Urinary bladder (tissue), 4 donors: ENCODE results near the gene RARRES1. TPM values are rescaled to one million over a fixed set of nuclear protein-coding genes. Genes with fewer than 3 reads are reported as not detected.

ENCODE experiments used
- DNase-seq: peaks from one replicate; pipeline ENCODE4 v3.0.0-alpha.2; 2015; ENCODE audit errors: extremely low spot score
- H3K27ac ChIP-seq: one replicate; pipeline ENCODE4 v1.5.1; 2013; ENCODE audit warnings: low read depth, mild to moderate bottlenecking, moderate library complexity
- H3K36me3 ChIP-seq: one replicate; pipeline ENCODE4 v1.6.1; 2013; ENCODE audit warnings: mild to moderate bottlenecking, moderate library complexity; ENCODE audit not compliant: insufficient read depth
- H3K4me1 ChIP-seq: one replicate; pipeline ENCODE4 v1.6.1; 2013; ENCODE audit warnings: mild to moderate bottlenecking, moderate library complexity; ENCODE audit not compliant: insufficient read depth
- H3K4me3 ChIP-seq: one replicate; pipeline ENCODE4 v1.5.1; 2013; ENCODE audit warnings: low read depth, low read length
- WGBS: extraction: QIAGEN DNeasy Blood & Tissue Kit; methylation state at CpG from one replicate; pipeline ENCODE4 v1.1.7; 2013; 5-methylcytosine and 5-hydroxymethylcytosine counted together
- polyA plus RNA-seq: library from polyadenylated mRNA; stranded (reverse); fragments of 200-250 nt; gene quantifications from one replicate; pipeline ENCODE4 v1.2.3, GENCODE V29; 2013
- total RNA-seq: library from RNA; depleted of rRNA; stranded (reverse); fragments of >200 nt; gene quantifications from one replicate; pipeline ENCODE4 v1.2.3, GENCODE V29; 2014
- donor health status: healthy with polysubstance abuse.
- donor health status: healthy.

RARRES1 gene
- total and polyA plus RNA-seq, 2 donors: 26.3 to 67.0 TPM

DNA sequence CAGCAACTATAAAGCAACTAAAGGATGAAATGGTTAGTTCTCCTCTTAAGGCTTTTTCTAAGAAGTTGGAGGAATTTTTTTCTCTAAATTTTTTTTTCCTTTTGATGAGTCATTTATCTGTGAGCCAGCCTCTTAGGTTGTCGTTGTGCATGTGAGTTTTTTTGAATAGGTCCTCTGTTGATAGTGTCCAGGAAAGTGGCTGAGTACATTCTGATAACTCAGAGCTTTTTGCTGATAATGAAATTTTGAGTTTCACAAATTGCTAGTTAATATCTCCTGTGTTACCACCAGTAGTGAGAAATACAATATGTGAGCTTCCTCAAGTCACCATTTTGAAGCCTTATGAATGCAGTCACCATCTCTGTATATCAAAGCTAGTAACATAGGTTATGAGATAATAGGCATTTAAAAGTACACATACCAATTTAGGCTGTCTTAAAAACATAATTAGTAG is 52.7 kb downstream of the RARRES1 start:
- no peak overlapping the region for H3K27ac ChIP-seq
- H3K4me1 ChIP-seq: no peaks in the 10 kb centered on the region
- H3K36me3 ChIP-seq: peaks cover 2% of the 10 kb centered on the region
- no peak for DNase-seq
- H3K4me3 ChIP-seq: no peak overlapping the region
- 34% methylated on average over 1 of the region's 1 CpG for WGBS

- no peaks in the 10 kb centered on the region for H3K36me3 ChIP-seq
- H3K4me3 ChIP-seq: no peak overlapping the region
- 97% methylated on average over 2 of the region's 2 CpGs for WGBS
Observed at GRCh38 chr3:158678687-158679086, 53.6 kb downstream of the RARRES1 start.

DNA sequence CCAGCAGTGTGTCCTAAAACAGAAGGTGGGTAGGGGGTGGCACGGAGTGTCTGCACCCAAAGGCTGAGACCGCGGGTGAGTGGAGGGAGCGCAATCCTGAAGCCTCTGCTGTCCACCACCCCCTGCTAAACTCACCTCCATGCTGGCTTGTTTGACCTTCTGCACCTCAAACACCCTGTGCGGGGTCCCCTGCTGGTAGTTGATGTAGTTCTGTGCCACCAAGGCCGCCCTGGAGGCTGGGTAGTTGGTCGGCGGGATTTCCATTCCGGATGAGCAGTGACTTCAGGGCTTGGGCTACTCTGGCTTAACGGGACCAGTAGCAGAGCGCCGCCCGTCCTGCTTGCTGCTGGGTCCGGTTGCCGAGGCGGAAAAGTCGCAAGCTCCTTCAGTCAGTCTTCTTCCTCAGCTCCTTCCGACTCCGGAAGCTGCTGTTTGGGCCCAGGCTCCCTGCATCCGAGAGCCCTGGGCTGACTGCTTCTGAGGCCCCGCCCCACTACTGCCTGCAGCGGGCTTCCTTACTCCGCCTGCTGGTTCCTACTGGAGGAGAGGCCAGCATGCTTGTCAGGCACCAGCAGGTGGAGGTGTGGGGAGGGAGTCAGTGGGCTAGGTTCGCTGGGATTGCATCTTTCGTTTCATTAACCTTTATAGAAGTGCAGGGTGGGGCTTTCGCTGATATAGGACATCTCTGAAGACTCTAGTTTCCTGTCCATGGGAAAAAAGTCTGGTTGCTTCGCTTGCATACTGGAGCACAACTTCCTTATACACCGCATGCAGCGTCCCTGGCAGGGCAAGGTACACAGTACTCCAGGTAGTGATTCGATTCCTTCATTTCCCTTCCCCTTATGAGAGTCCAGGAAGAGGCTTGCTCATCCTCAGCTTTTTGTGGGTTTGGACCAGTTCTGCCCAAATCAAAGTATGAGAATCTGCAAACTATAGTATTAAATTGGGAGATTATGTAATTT is 59.8 kb downstream of the RARRES1 start, which contains the start of gene LXN:
TSS of gene LXN (minus strand) at position 434 of the 962 bp plus-strand sequence. CDS start at position 264, 170 bp downstream.
- H3K4me1 ChIP-seq: no peaks in the 10 kb centered on the region
- peak; percentile 66 for DNase-seq
- H3K36me3 ChIP-seq: peaks cover 2% of the 10 kb centered on the region
- peak within 1 kb of the TSS; percentile 83 for H3K27ac ChIP-seq
- WGBS: 10% methylated on average over 30 of the region's 30 CpGs
- peak within 1 kb of the TSS; percentile 49 for H3K4me3 ChIP-seq

More at GRCh38 chr3:158678687-158679086, 53.6 kb downstream of the RARRES1 start:
- DNase-seq: no peak
- Histone ChIP-seq H3K4me1 (no peaks in the 10 kb centered on the region), H3K27ac (no peak overlapping the region)

DNA sequence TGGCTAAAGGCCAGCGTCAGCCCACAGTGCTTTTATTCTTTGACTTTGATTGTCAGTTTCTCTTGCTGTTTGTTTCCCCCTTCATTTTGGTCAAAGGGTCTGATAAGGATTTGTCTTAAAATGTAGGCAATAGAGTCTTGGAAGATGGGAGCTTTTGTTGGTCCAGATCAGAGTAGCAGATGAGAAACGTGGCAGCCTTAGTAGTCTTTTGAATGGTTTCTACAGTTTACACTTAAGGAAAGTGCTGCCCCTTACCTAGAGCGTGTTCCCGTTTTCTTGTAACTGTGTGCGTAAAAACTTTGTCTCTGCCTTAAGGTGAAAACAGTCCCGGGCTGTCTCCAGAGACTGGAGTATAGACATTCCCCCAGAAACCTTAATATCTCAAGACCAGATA is 60.4 kb downstream of the RARRES1 start:
- Histone ChIP-seq H3K4me3 (peak overlapping the region; percentile 49), H3K27ac (peak overlapping the region; percentile 83)

DNA sequence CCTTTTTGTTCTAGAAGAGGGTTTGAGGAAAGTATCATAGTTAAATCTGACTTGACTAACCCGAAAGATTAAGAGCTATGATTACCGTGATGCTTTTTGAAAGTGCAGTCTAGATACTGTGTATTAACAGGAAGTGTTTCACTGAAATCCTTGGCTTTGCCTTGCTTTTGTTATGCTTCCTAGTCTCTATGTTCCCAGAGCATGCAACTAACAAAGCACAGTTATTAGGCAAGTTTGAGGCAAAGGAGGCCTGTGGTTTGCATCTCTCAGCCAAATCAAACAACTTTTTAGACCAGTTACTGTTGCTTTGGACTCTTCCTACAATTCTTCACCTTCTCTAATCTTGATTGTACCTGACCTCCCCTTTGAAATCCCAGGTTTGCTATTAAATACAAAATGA is 63.8 kb downstream of the RARRES1 start:
- WGBS: 78% methylated on average over 2 of the region's 2 CpGs
- peaks cover 3% of the 10 kb centered on the region for H3K36me3 ChIP-seq
- H3K27ac ChIP-seq: no peak overlapping the region
- no peak overlapping the region for H3K4me3 ChIP-seq
- no peaks in the 10 kb centered on the region for H3K4me1 ChIP-seq
- DNase-seq: no peak

More for the DNA sequence above, 60.4 kb downstream of the RARRES1 start:
- Histone ChIP-seq H3K36me3 (peaks cover 2% of the 10 kb centered on the region), H3K4me1 (no peaks in the 10 kb centered on the region)
- WGBS: 7% methylated on average over 6 of the region's 6 CpGs
- DNase-seq: no peak

DNA sequence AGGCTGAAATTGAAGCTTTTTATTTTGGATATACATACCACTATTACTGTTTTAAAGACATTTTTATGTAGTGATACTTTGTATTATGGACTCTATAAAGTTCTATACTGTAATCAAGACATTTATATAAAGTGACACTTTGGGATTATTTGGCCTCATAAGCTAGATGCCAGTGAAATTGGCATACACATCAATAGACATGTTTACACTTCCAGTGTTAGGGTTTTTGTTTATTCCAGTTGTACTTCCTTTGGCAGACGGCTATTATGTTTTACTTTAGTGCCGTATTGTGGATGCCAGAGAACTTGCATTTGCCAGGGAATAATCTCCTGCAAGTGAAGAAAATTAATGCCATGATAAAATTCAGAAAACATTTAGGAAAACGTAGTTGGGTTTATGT is 65.8 kb downstream of the RARRES1 start:
- Histone ChIP-seq H3K4me3 (no peak overlapping the region), H3K4me1 (no peaks in the 10 kb centered on the region), H3K36me3 (peaks cover 4% of the 10 kb centered on the region), H3K27ac (no peak overlapping the region)
- WGBS: 68% methylated on average over 3 of the region's 3 CpGs
- DNase-seq: no peak

- no peak overlapping the region for H3K4me3 ChIP-seq
- peaks cover 7% of the 10 kb centered on the region for H3K36me3 ChIP-seq
- no peak overlapping the region for H3K27ac ChIP-seq
- DNase-seq: no peak
- H3K4me1 ChIP-seq: no peaks in the 10 kb centered on the region
- WGBS: 96% methylated on average over 1 of the region's 1 CpG
Observed at GRCh38 chr3:158663832-158664231, 68.4 kb downstream of the RARRES1 start.

DNA sequence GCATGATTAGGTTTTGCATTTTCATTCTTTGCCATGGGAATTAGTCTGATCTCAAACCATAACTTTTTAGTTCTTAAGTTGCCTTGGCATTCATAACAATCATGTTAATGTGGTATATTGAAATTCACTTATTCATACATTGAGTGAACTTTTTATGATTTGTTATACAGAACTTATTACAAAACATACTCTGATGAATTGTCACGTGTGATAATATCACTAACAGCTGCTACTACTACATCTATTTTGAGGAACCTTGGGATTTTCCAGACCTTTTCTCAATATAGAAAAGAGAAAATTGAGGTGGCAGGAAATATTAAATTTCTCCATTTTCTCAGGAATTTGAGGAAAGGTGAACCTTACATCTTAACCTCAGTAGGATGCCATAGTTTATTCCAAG is 69.0 kb downstream of the RARRES1 start:
- DNase-seq: no peak
- H3K4me1 ChIP-seq: no peaks in the 10 kb centered on the region
- 85% methylated on average over 1 of the region's 1 CpG for WGBS
- H3K4me3 ChIP-seq: no peak overlapping the region
- peaks cover 7% of the 10 kb centered on the region for H3K36me3 ChIP-seq
- no peak overlapping the region for H3K27ac ChIP-seq

GRCh38 chr3:158660711-158661110 is 71.5 kb downstream of the RARRES1 start:
- Histone ChIP-seq H3K4me1 (no peaks in the 10 kb centered on the region), H3K4me3 (no peak overlapping the region), H3K36me3 (peaks cover 11% of the 10 kb centered on the region), H3K27ac (no peak overlapping the region)
- 86% methylated on average over 4 of the region's 4 CpGs for WGBS
- no peak for DNase-seq

DNA sequence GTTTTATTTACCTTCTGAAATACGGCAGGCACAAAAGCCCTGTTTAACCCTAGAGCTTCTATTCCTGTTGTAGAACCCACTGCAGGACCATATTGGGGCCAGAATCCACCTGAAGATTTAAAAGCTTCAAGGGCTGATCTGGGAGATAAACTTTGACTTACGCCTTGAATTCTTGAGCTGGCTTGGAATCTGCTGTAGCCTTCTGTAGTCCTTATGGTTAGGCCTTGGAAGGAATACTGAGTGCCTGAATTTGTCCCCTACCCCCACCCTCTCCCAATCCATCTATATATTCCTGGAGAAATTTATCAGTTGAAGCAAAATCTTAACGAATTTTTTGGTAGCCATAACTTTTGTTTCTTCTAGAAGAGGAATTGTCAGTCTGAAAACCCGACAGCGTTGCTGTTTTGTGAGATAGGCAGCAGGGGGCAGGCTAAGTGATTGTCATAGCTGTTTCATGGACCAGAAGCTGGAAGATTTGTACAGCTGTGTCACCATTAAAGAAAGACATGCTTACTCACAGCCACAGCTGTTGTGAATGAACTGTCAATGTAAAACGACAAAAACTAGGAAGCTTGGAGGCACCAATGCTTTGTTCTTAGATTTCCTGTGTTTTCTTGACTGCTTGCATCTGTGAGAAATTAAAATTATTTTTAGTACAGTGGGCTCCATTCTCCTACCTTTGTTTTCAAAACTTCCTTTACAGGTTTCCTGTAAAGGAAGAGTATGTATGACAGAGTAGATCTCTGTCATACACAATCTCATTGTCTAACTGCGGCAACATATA is 72.6 kb downstream of the RARRES1 start:
- H3K36me3 ChIP-seq: peaks cover 13% of the 10 kb centered on the region
- 47% methylated on average over 7 of the region's 7 CpGs for WGBS

DNA sequence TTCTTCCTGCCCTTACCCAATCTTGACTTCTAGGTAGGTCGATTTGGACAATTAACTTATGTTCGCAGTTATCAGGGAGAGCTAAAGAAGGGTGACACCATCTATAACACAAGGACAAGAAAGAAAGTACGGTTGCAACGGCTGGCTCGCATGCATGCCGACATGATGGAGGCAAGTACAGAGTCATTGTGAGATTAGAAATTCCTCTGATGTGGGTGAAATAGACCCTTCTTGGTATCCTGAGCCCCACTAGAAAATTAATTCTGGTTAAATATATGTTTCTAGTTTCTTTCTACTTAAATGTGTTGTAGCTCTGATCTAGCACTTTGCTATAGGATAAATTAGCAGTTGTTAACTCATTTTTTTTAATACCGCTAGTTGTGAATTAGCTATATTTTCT is 73.4 kb downstream of the RARRES1 start:
- WGBS: 93% methylated on average over 7 of the region's 7 CpGs
- peaks cover 11% of the 10 kb centered on the region for H3K36me3 ChIP-seq
- no peak for DNase-seq
- H3K4me1 ChIP-seq: no peaks in the 10 kb centered on the region
- no peak overlapping the region for H3K4me3 ChIP-seq
- no peak overlapping the region for H3K27ac ChIP-seq

More for the DNA sequence above, 72.6 kb downstream of the RARRES1 start:
- no peak overlapping the region for H3K27ac ChIP-seq
- H3K4me1 ChIP-seq: no peaks in the 10 kb centered on the region
- H3K4me3 ChIP-seq: no peak overlapping the region
- peak; percentile 11 for DNase-seq

DNA sequence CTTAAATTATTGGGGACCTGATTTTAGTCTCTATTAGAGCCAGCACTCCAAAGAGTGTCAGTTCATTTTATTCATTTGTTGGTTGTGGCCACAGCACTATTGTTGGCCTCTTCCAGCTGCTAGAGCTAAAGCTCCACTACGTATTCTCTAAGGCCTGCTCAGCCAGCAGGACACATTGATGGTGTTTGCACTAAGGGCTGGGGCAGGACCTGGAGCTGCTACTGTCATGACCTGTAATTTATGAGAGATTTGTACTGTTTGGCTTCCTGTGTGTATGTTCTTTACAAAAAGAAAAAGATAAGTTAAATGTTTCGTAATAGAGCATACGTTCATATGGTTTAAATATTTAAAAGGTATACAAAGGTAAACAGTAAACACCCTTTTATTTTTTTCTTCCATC is 79.8 kb downstream of the RARRES1 start:
- H3K4me1 ChIP-seq: no peaks in the 10 kb centered on the region
- DNase-seq: no peak
- WGBS: 80% methylated on average over 3 of the region's 3 CpGs
- no peak overlapping the region for H3K27ac ChIP-seq
- H3K4me3 ChIP-seq: no peak overlapping the region
- H3K36me3 ChIP-seq: peaks cover 11% of the 10 kb centered on the region

- Histone ChIP-seq H3K4me3 (no peak overlapping the region), H3K4me1 (no peaks in the 10 kb centered on the region), H3K27ac (no peak overlapping the region), H3K36me3 (peaks cover 7% of the 10 kb centered on the region)
- WGBS: 97% methylated on average over 2 of the region's 2 CpGs
- DNase-seq: no peak
Observed at GRCh38 chr3:158651192-158651591, 81.1 kb downstream of the RARRES1 start.
